NB4 (cell line): ENCODE results near the gene SAMD4A.

ENCODE experiments used
- DNase-seq: peaks from one replicate; pipeline ENCODE4 v3.0.0; 2010; ENCODE audit warnings: low read depth
- H3K4me3 ChIP-seq: one replicate; pipeline ENCODE4 v1.5.1; 2011; ENCODE audit warnings: mild to moderate bottlenecking, low read depth, low read length, moderate library complexity
- MYC ChIP-seq: IDR thresholded peaks from 2 replicates; pipeline ENCODE4 v1.6.1; 2011; ENCODE audit warnings: low read depth, low read length
- POLR2A ChIP-seq: IDR thresholded peaks from 2 replicates; pipeline ENCODE4 v1.6.1; 2011; ENCODE audit warnings: mild to moderate bottlenecking; ENCODE audit not compliant: insufficient read length; ENCODE audit errors: extremely low read depth
- TF ChIP-seq, protein P1 (sequence below): IDR thresholded peaks from one replicate; pipeline ENCODE4 v1.5.1; 2012; ENCODE audit warnings: low read depth, low read length
- TF ChIP-seq, protein P2 (sequence below): IDR thresholded peaks from 2 replicates; pipeline ENCODE4 v1.6.1; 2011; ENCODE audit warnings: low read depth, low read length

Gene SAMD4A

DNA sequence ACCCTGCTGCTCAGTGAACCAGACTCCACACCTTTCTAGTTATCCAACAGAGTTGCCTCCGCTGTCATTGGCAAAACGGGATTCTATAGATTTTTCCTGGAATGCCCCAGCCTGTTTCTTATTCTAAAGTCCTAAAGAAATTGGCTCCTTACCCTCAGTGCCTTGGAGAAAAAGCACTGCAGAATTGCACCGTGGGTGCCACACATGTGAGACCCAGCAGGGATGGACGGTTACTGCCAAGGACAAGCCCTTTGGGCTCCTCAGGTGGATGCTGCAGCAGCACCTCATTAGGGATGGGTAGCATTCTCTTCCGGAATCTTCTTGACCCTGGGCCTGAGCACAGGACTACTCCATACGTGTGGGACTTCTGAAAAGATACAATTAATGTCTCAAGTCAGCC is 214.2 kb downstream of the SAMD4A start:
- no peak for DNase-seq
- no peak overlapping the region for H3K4me3 ChIP-seq
- TF ChIP-seq, protein P1, sequence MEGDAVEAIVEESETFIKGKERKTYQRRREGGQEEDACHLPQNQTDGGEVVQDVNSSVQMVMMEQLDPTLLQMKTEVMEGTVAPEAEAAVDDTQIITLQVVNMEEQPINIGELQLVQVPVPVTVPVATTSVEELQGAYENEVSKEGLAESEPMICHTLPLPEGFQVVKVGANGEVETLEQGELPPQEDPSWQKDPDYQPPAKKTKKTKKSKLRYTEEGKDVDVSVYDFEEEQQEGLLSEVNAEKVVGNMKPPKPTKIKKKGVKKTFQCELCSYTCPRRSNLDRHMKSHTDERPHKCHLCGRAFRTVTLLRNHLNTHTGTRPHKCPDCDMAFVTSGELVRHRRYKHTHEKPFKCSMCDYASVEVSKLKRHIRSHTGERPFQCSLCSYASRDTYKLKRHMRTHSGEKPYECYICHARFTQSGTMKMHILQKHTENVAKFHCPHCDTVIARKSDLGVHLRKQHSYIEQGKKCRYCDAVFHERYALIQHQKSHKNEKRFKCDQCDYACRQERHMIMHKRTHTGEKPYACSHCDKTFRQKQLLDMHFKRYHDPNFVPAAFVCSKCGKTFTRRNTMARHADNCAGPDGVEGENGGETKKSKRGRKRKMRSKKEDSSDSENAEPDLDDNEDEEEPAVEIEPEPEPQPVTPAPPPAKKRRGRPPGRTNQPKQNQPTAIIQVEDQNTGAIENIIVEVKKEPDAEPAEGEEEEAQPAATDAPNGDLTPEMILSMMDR, result no peak
- no peak for TF ChIP-seq POLR2A
- no peak for TF ChIP-seq MYC
- TF ChIP-seq, protein P2, sequence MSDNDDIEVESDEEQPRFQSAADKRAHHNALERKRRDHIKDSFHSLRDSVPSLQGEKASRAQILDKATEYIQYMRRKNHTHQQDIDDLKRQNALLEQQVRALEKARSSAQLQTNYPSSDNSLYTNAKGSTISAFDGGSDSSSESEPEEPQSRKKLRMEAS, result no peak

DNA sequence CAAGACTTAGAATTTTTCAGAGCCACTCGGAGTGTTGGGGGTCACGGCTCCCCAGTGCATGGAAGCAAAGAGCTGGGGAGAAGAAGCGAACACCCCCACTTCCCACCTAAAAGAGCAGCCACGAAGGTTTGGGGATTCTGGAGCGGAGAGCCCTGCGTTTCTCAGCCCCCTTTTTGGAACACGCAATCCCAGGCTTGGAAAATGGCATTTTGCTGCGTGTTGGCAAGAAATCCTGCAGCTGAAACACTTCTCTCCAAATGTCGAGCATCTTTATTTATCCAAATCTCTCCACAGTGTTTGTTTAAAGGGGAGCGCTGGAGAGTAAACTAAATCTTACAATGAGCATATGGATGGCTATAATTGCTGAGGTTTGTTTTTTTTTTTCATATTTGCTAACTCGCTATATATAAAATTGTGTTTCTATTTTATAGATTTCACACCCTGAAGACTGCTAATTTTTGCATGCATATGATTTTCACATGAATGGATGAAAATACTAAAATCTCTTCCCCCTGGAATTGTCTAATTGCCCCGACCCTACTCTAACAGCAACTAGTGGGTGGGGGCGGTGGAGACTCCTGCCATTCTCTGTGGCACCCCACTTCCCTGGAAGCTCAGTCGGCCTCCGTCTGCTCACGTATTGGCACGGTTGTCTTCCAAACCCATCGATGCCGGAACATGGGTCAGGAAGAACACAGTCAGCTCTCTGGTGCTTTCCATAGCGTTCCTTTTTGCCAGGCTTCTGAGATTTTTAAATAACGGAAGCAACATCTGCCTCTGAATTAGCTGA is 215.2 kb downstream of the SAMD4A start:
- H3K4me3 ChIP-seq, result no peak overlapping the region
- no peak for DNase-seq
- TF ChIP-seq, protein P1, result no peak
- TF ChIP-seq, protein P2, result no peak
- TF ChIP-seq MYC, result no peak
- TF ChIP-seq POLR2A, result no peak

DNA sequence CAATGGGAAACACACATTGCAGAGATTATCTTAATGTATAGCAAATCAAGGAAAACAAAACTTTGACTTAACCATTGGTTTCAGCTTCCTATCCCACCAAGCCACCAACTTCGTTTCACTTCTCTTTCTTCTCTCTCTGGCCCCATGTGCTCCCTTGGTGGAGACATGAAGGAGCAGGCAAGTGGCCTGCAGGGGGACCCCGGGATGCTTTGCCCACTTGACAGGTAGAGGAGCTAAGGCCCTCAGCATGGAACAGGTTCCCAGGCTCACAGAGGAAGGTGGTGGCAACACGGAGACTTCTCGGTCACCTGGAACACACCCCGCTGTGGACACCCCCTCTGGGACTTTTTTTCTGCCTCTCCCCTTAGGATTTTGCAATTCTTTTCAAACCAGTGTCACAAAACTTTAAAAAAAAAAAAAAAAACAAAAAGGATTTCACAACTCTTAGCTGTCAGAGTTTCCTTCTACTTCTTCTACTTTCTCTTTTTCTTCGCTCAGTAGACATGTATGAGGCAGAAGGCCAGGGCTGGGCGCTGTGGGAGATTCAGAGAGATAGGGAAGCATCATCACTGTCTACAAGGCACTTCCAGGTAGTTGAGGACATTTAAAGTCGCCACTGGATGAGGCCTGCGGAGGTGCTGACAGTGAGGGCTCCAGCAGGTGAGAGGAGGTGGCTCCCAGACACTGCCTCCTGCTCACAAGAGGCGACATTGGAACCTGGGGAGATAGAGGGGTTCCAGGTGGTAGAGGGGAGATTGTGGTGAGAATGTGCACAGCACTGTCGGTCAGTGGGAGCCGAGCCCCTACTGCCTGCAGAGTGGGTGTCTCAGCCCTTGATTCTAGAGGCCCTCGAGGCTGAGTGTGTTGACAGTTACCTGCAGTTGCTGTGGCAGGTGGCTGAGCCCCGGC is 216.1 kb downstream of the SAMD4A start:
- DNase-seq, result peak; percentile 80
- no peak overlapping the region for H3K4me3 ChIP-seq
- TF ChIP-seq, protein P1, result peak; percentile 58
- TF ChIP-seq MYC (peak; percentile 42), POLR2A (no peak)
- TF ChIP-seq, protein P2, result peak; percentile 79

DNA sequence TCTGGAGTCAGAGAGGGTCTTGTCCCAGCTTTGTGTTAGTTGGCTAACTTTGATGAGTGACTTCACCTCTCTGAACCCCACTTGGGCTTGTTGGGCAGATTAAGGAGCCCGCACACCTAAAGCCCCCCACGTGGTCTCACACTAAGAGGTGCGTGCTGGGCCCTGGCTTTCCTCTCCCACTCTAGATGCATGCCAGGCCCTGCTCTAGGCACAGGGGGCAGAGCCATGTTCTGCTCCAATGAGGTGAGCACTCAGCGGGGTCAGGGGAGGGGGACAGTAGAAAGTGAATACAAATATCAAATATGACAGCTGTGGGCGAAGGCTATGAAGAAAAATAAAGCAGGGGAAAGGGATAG is 216.7 kb downstream of the SAMD4A start:
- no peak for DNase-seq
- TF ChIP-seq POLR2A (no peak), MYC (no peak)
- TF ChIP-seq, protein P2, result no peak
- TF ChIP-seq, protein P1, result no peak
- no peak overlapping the region for H3K4me3 ChIP-seq

DNA sequence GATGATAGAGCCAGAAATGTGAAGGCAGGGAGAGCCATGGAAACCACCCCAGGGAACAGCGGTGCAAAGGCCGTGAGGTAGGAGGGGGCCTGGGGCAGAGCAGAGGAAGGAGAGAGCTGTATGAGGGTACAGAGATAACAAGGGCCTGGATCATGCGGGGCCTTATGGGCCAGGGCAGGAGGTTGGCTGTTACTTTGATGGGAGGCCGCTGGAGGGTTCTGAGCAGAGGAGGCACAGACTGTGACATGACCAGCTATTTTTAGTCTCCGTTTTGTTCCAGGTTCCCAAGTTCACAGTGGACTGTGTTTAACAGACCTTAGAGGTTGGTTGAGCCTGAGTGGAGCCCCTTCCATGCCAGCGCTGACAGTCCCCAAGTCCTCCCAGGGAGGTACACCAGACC is 217.1 kb downstream of the SAMD4A start:
- TF ChIP-seq MYC, result no peak
- TF ChIP-seq, protein P1, result no peak
- TF ChIP-seq, protein P2, result no peak
- no peak for TF ChIP-seq POLR2A
- H3K4me3 ChIP-seq, result no peak overlapping the region
- DNase-seq, result no peak
